ENCODE data around the gene ABLIM3. TPM values are rescaled to one million over a fixed set of nuclear protein-coding genes. Genes with fewer than 3 reads are reported as not detected.

Gene ABLIM3
- total and polyA plus RNA-seq, 10 of the 15 experiments (the other 5 are each of a cell fraction or from before 2014, with no cell fraction given) = 0.03 TPM; not detected in 9

- DNase-seq (ENCODE audit: low read depth, low spot score) (no peak), FAIRE-seq (no peak), ATAC-seq (no peak)
- ChIA-PET CTCF (no interaction called here), SMC1A (ENCODE audit: uncharacterized antibody, unreplicated experiment) (no interaction called here), POLR2A (no interaction called here), RAD21 (ENCODE audit: unreplicated experiment) (no interaction called here)
- Histone ChIP-seq H3K9me3 (replicated peaks; ENCODE audit: control insufficient read depth, insufficient read depth, low read length) (no peaks in the 10 kb centered on the region), H4K20me1 (ENCODE audit: control insufficient read depth, insufficient read depth) (no peaks in the 10 kb centered on the region), H3K79me2 (ENCODE audit: control insufficient read depth, insufficient read depth, low read length) (no peaks in the 10 kb centered on the region), H3K4me2 (ENCODE audit: control insufficient read depth, insufficient read depth) (no peak overlapping the region), H3K4me1 (ENCODE audit: control insufficient read depth, insufficient read depth, low read length) (no peaks in the 10 kb centered on the region; the same call in 1 of the 2 replicates), H3K27ac (ENCODE audit: control insufficient read depth, insufficient read depth) (no peak overlapping the region), H3K27me3 (replicated peaks in 1 of 2; ENCODE audit: control insufficient read depth in 2 of 2, insufficient read depth in 2 of 2, low read length in 1 of 2) (peaks cover 0 to 3% of the 10 kb centered on the region in 2 experiments; a peak in 1 of 4 replicates), H3K9ac (ENCODE audit: control insufficient read depth, insufficient read depth, low read length) (no peak overlapping the region), H3K36me3 (ENCODE audit: control insufficient read depth in 2 of 2, insufficient read depth in 2 of 2, low read length in 1 of 2) (no peaks in the 10 kb centered on the region), H3K4me3 (no peak overlapping the region), H2AFZ (ENCODE audit: control insufficient read depth, low read depth, low read length) (no peak overlapping the region)
- 0 out of 2 replicates have a peak, but pooled peaks have one; percentile 40 for TF ChIP-seq GABPA (IDR thresholded peaks at IDR 0.05; ENCODE audit: low read depth)
- TF ChIP-seq YY1 (IDR thresholded peaks at IDR 0.05; ENCODE audit: low read depth, low read length) = 0 out of 2 replicates have a peak, but pooled peaks have one; percentile 38
- no peak for TF ChIP-seq MEF2B (IDR thresholded peaks at IDR 0.05; ENCODE audit: partially characterized antibody, poor library complexity, severe bottlenecking)
- WGBS (ENCODE audit: insufficient coverage, insufficient replicate concordance, low lambda C conversion rate, missing lambda C conversion rate) = 70% methylated on average over 8 of the region's 8 CpGs
- BruUV-seq (replicated peaks) = no TSS peak
- in situ Hi-C loops (cut with MboI) = no loop called here
- intact Hi-C loops (cut with micrococcal nuclease; ENCODE audit: unreplicated experiment) = no loop called here
Measured at GRCh38 chr5:149288436-149288835, 147.1 kb downstream of the ABLIM3 start.

- Histone ChIP-seq H3K36me3 (ENCODE audit: control insufficient read depth in 2 of 2, insufficient read depth in 2 of 2, low read length in 1 of 2) (no peaks in the 10 kb centered on the region), H3K4me3 (no peak overlapping the region), H3K79me2 (ENCODE audit: control insufficient read depth, insufficient read depth, low read length) (no peaks in the 10 kb centered on the region), H3K4me2 (ENCODE audit: control insufficient read depth, insufficient read depth) (no peak overlapping the region), H3K27ac (ENCODE audit: control insufficient read depth, insufficient read depth) (no peak overlapping the region), H2AFZ (ENCODE audit: control insufficient read depth, low read depth, low read length) (no peak overlapping the region), H3K9ac (ENCODE audit: control insufficient read depth, insufficient read depth, low read length) (no peak overlapping the region), H4K20me1 (ENCODE audit: control insufficient read depth, insufficient read depth) (no peaks in the 10 kb centered on the region), H3K4me1 (ENCODE audit: control insufficient read depth, insufficient read depth, low read length) (no peaks in the 10 kb centered on the region; the same call in 1 of the 2 replicates), H3K9me3 (replicated peaks; ENCODE audit: control insufficient read depth, insufficient read depth, low read length) (no peaks in the 10 kb centered on the region), H3K27me3 (replicated peaks in 1 of 2; ENCODE audit: control insufficient read depth in 2 of 2, insufficient read depth in 2 of 2, low read length in 1 of 2) (peaks cover 0 to 3% of the 10 kb centered on the region in 2 experiments; a peak in 1 of 4 replicates)
- no peak for DNase-seq (ENCODE audit: low read depth, low spot score)
- CTCF ChIA-PET = interaction anchor here (0.7 kb wide), 1 partner anchor 18 kb away, joined by 3 read pairs; no protein-coding TSS in a partner anchor
- WGBS (ENCODE audit: insufficient coverage, insufficient replicate concordance, low lambda C conversion rate, missing lambda C conversion rate) = 33% methylated on average over 7 of the region's 7 CpGs
- RAD21 ChIA-PET (ENCODE audit: unreplicated experiment) = no interaction called here
- in situ Hi-C loops (cut with MboI) (no loop called here), intact Hi-C loops (cut with micrococcal nuclease; ENCODE audit: unreplicated experiment) (no loop called here)
- TF ChIP-seq STAT1 (conservative IDR thresholded peaks at IDR 0.05) = no peak
- no peak for TF ChIP-seq NFYA (IDR thresholded peaks at IDR 0.05; ENCODE audit: borderline replicate concordance, low read depth, low read length)
- no peak for TF ChIP-seq FOS (IDR thresholded peaks at IDR 0.05; ENCODE audit: borderline replicate concordance, extremely low read depth, insufficient read length)
- no peak for TF ChIP-seq ESRRA (IDR thresholded peaks at IDR 0.05; ENCODE audit: low read length)
- no peak for TF ChIP-seq TCF12 (IDR thresholded peaks at IDR 0.05; ENCODE audit: low read depth, low read length)
- no peak for TF ChIP-seq PRDM15 (CRISPR knock-in tag; IDR thresholded peaks at IDR 0.05)
- TF ChIP-seq TARDBP (IDR thresholded peaks at IDR 0.05; ENCODE audit: borderline replicate concordance) = no peak
- no peak for FAIRE-seq
- ATAC-seq = no peak
- POLR2A ChIA-PET = no interaction called here
- SMC1A ChIA-PET (ENCODE audit: uncharacterized antibody, unreplicated experiment) = interaction anchor here (1.0 kb wide), 1 partner anchor 13 kb away, joined by 4 read pairs; no protein-coding TSS in a partner anchor
- no TSS peak for BruUV-seq (replicated peaks)
Measured at GRCh38 chr5:149289301-149289700, 148.0 kb downstream of the ABLIM3 start.
